Spleen (tissue), 11 donors: ENCODE measurements around the gene CMIP. TPM values are rescaled to one million over a fixed set of nuclear protein-coding genes. Genes with fewer than 3 reads are reported as not detected.
A peak's percentile ranks its signal among the peaks of the same experiment; 100 is the strongest.
"Not testable (repeated sequence)": the region's sequence is repeated elsewhere in the genome, so short reads cannot be mapped to it uniquely, and the experiment has no call there.

ENCODE experiments used
- DNase-seq: peaks from one replicate; pipeline ENCODE4 v3.0.0-alpha.2; 2020
- H3K27ac ChIP-seq, 8 donors: fragments of 200-600 bp; sonication (generic) in 7 of 8; 1 replicate in 4 of 8; 2 replicates in 4 of 8; pipeline versions ENCODE4 v1.5.0 to v1.8.0; 2016 to 2021; ENCODE audit warnings: inconsistent platforms in 4 of 8, mild to moderate bottlenecking in 4 of 8, moderate library complexity in 1 of 8
- H3K27me3 ChIP-seq, 7 donors: fragments of 200-600 bp; sonication (generic) in 6 of 7; replicated peaks in 1 of 7; 1 replicate in 4 of 7; 2 replicates in 3 of 7; pipeline versions ENCODE4 v1.5.0 to v1.8.0; 2016 to 2021; ENCODE audit warnings: inconsistent platforms in 3 of 7, mild to moderate bottlenecking in 1 of 7
- H3K36me3 ChIP-seq, 6 donors: fragments of 200-600 bp; sonication (generic) in 5 of 6; 1 replicate in 4 of 6; 2 replicates in 2 of 6; pipeline versions ENCODE4 v1.5.0 to v1.8.0; 2016 to 2021; ENCODE audit warnings: inconsistent platforms in 2 of 6
- H3K4me1 ChIP-seq, 6 donors: fragments of 200-600 bp; sonication (generic) in 5 of 6; 1 replicate in 3 of 6; 2 replicates in 3 of 6; pipeline versions ENCODE4 v1.5.0 to v1.8.0; 2016 to 2021; ENCODE audit warnings: inconsistent platforms in 3 of 6
- H3K4me3 ChIP-seq, 8 donors: fragments of 200-600 bp; sonication (generic) in 7 of 8; 1 replicate in 4 of 8; 2 replicates in 4 of 8; pipeline versions ENCODE4 v1.5.0 to v1.8.0; 2016 to 2021; ENCODE audit warnings: inconsistent platforms in 4 of 8, mild to moderate bottlenecking in 4 of 8, moderate library complexity in 2 of 8
- H3K9me3 ChIP-seq, 8 donors: fragments of 200-600 bp; sonication (generic) in 7 of 8; 1 replicate in 4 of 8; 2 replicates in 4 of 8; pipeline versions ENCODE4 v1.5.0 to v1.8.0; 2016 to 2021; ENCODE audit warnings: inconsistent platforms in 4 of 8
- POLR2A ChIP-seq, 3 donors: fragments of 450-650 bp; IDR thresholded peaks; one replicate each; pipeline ENCODE4 v1.5.1; 2017; ENCODE audit warnings: antibody characterized with exemption in 3 of 3, mild to moderate bottlenecking in 1 of 3
- POLR2AphosphoS5 ChIP-seq, 3 donors: sonication (generic); formaldehyde crosslinking; IDR thresholded peaks; one replicate each; pipeline ENCODE4 v1.5.1; 2017; ENCODE audit warnings: antibody characterized with exemption in 3 of 3
- WGBS, 5 donors: extraction: QIAGEN DNeasy Blood & Tissue Kit in 3 of 5; methylation state at CpG; one replicate each; pipeline versions ENCODE4 v1.1.5 to v1.1.7; 2013 to 2018; 5-methylcytosine and 5-hydroxymethylcytosine counted together
- intact Hi-C: fragments of 100-400 bp; cut with DNase I; formaldehyde crosslinking; loops from one replicate; pipeline ENCODE4 v1.15.0; 2023; ENCODE audit warnings: low total_unique reads
- polyA plus RNA-seq, 3 donors: library from polyadenylated mRNA; stranded (reverse); fragments of 200-250 nt; gene quantifications; one replicate each; pipeline ENCODE4 v1.2.1, GENCODE V29; 2013
- total RNA-seq, 7 donors: library from RNA; depleted of rRNA in 3 of 7; stranded (reverse); fragments of >200 nt in 3 of 7; fragmentation: NEBNext Ultra II Directional in 4 of 7; extraction: Animal tissue kit (Norgen Biotek cat#: 25700) in 4 of 7; gene quantifications; one replicate each; pipeline versions ENCODE4 v1.1.0 to v1.2.1, GENCODE V29; 2016 to 2021
- TF ChIP-seq, protein P1 (sequence below), 11 experiments: fragments of 200-600 bp in 7 of 11; fragments of 450-650 bp in 4 of 11; sonication (generic) in 4 of 11; IDR thresholded peaks in 8 of 11; conservative IDR thresholded peaks in 3 of 11; 1 replicate in 7 of 11; 2 replicates in 4 of 11; pipeline versions ENCODE4 v1.4.0 to v1.8.0; 2016 to 2021; ENCODE audit warnings: antibody characterized with exemption in 11 of 11, inconsistent platforms in 4 of 11, mild to moderate bottlenecking in 1 of 11
- donor health status: healthy with polysubstance abuse.
- donor health status: DM: no; HTN: no; CAD: no; lungs with moderate emphysema.
- donor health status: DM: no; HTN: no; CAD: no.
- donor health status: Bipolar disorder and iron deficiency.
- donor health status: healthy.
- donor health status: DM: no; HTN: no; CAD: no.
- donor health status: DM: yes; HTN: yes; CAD: no.

The CMIP gene
- total and polyA plus RNA-seq, 10 donors: 6.0 to 107 (median 63.6) TPM

DNA sequence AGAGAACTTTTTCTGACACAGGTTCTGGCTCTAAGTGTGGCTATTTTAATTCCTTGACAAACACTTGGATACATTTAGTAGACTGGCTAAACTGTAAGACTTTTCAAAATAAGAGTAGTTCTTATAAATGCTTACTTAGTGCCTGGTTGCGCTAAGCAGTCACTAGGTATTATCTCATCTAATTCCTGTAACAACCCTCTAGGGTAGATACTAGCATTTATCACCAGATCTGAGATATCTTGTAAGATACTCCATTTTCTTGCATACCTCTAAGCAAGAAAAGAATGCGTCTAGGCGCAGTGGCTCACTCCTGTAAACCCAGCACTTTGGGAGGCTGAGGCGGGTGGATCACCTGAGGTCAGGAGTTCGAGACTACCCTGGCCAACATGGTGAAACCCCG lies 131.2 kb downstream of the CMIP start:
- DNase-seq: no peak
- intact Hi-C loops: no loop called here
- no peak overlapping the region for H3K27ac ChIP-seq

DNA sequence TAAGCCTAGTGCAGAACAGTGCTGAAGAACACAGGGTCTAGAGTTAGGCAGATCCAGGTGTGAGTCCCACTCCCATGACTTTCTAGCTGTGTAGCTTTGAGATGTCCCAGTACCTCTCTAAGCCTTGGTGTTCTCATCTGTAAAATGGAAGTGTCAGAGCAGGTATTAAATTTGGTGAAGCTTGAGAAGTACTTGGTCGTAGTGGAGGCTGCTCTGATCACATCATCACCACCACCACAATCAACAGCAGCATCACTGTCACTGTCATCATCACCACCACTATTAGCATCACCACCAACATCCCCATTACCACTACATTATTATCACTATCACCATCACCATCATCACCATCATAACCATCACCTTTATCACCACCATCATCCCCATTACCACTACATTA lies 132.1 kb downstream of the CMIP start:
- H3K9me3 ChIP-seq: no peaks in the 10 kb centered on the region
- WGBS, 5 donors: 84 to 100% (median 87%) methylated on average over 1 of the region's 1 CpG
- peaks cover 0 to 10% (median 3%) of the 10 kb centered on the region in 6 donors for H3K4me1 ChIP-seq
- no peak overlapping the region for H3K4me3 ChIP-seq
- TF ChIP-seq POLR2AphosphoS5 (IDR thresholded peaks at IDR 0.05) (no peak), POLR2A (IDR thresholded peaks at IDR 0.05) (no peak)
- TF ChIP-seq, protein P1, sequence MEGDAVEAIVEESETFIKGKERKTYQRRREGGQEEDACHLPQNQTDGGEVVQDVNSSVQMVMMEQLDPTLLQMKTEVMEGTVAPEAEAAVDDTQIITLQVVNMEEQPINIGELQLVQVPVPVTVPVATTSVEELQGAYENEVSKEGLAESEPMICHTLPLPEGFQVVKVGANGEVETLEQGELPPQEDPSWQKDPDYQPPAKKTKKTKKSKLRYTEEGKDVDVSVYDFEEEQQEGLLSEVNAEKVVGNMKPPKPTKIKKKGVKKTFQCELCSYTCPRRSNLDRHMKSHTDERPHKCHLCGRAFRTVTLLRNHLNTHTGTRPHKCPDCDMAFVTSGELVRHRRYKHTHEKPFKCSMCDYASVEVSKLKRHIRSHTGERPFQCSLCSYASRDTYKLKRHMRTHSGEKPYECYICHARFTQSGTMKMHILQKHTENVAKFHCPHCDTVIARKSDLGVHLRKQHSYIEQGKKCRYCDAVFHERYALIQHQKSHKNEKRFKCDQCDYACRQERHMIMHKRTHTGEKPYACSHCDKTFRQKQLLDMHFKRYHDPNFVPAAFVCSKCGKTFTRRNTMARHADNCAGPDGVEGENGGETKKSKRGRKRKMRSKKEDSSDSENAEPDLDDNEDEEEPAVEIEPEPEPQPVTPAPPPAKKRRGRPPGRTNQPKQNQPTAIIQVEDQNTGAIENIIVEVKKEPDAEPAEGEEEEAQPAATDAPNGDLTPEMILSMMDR (IDR thresholded peaks at IDR 0.05 in 8 of 11, conservative IDR thresholded peaks at IDR 0.05 in 3 of 11): no peak
- DNase-seq: no peak
- peak overlapping the region in 1 of 8 donors; percentile 29 for H3K27ac ChIP-seq
- intact Hi-C loops: no loop called here
- no peaks in the 10 kb centered on the region for H3K27me3 ChIP-seq
- no peaks in the 10 kb centered on the region for H3K36me3 ChIP-seq

More for the DNA sequence above, 131.2 kb downstream of the CMIP start:
- H3K4me3 ChIP-seq: no peak overlapping the region
- TF ChIP-seq, protein P1 (IDR thresholded peaks at IDR 0.05 in 8 of 11, conservative IDR thresholded peaks at IDR 0.05 in 3 of 11): no peak
- TF ChIP-seq POLR2AphosphoS5 (IDR thresholded peaks at IDR 0.05) (no peak), POLR2A (IDR thresholded peaks at IDR 0.05) (no peak)
- WGBS, 5 donors: 94 to 98% (median 96%) methylated on average over 6 of the region's 6 CpGs
- peaks cover 0 to 18% (median 3%) of the 10 kb centered on the region in 6 donors for H3K4me1 ChIP-seq
- no peaks in the 10 kb centered on the region for H3K27me3 ChIP-seq
- H3K9me3 ChIP-seq: no peaks in the 10 kb centered on the region
- H3K36me3 ChIP-seq: no peaks in the 10 kb centered on the region

DNA sequence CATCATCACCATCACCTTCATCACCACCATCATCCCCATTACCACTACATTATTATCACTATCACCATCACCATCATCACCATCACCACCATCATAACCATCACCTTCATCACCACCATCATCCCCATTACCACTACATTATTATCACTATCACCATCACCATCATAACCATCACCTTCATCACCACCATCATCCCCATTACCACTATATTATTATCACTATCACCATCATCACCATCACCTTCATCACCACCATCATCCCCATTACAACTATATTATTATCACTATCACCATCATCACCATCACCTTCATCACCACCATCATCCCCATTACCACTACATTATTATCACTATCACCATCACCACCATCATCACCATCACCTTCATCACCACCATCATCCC lies 132.7 kb downstream of the CMIP start:
- H3K4me1 ChIP-seq, H3K27me3 ChIP-seq, H3K27ac ChIP-seq, intact Hi-C loops, H3K4me3 ChIP-seq, H3K36me3 ChIP-seq, DNase-seq, H3K9me3 ChIP-seq: not testable (repeated sequence)

DNA sequence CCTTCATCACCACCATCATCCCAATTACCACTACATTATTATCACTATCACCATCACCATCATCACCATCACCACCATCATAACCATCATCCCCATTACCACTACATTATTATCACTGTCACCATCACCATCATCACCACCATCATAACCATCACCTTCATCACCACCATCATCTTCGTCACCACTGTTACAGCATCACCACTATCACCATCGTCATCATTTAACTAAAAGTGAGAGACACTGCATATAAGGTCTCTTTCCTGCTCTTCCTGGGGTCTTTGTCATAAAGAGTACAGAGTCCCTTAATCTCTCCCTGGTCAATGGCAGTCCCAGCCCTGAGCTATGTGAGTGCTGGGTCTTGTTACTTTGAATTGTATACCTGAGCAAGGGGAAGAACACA lies 133.5 kb downstream of the CMIP start:
- intact Hi-C loops: no loop called here
- WGBS, 5 donors: 91 to 97% (median 93%) methylated on average over 2 of the region's 2 CpGs
- TF ChIP-seq POLR2AphosphoS5 (IDR thresholded peaks at IDR 0.05) (no peak), POLR2A (IDR thresholded peaks at IDR 0.05) (no peak)
- TF ChIP-seq, protein P1 (IDR thresholded peaks at IDR 0.05 in 8 of 11, conservative IDR thresholded peaks at IDR 0.05 in 3 of 11): no peak

More for the DNA sequence above, 133.5 kb downstream of the CMIP start:
- Histone ChIP-seq H3K4me1 (peaks cover 0 to 13% (median 5%) of the 10 kb centered on the region in 6 donors), H3K4me3 (no peak overlapping the region), H3K9me3 (no peaks in the 10 kb centered on the region), H3K27me3 (no peaks in the 10 kb centered on the region), H3K36me3 (peaks cover 0 to 8% (median 0%) of the 10 kb centered on the region in 6 donors), H3K27ac (no peak overlapping the region)
- DNase-seq: no peak
